Panc1 (cell line): ENCODE results near the gene CACNA2D4.

Experiments used
- CTCF ChIP-seq: fragments of 450-650 bp; IDR thresholded peaks from 2 replicates; pipeline ENCODE4 v1.5.1; 2017; ENCODE audit warnings: mild to moderate bottlenecking
- POLR2AphosphoS5 ChIP-seq: IDR thresholded peaks from 2 replicates; pipeline ENCODE4 v1.6.1; 2012; ENCODE audit warnings: mild to moderate bottlenecking, low read depth, low read length, moderate library complexity
- REST ChIP-seq, 2 experiments: IDR thresholded peaks; 2 replicates each; pipeline ENCODE4 v1.6.1; 2011 to 2012; ENCODE audit warnings: low read depth in 2 of 2, control low read depth in 1 of 2, low read length in 1 of 2, mild to moderate bottlenecking in 1 of 2, moderate library complexity in 1 of 2; ENCODE audit not compliant: insufficient read depth in 1 of 2

- no peak for TF ChIP-seq REST (IDR thresholded peaks at IDR 0.05; ENCODE audit: insufficient read depth in 1 of 2, low read depth in 2 of 2, low read length in 1 of 2)
- no peak for TF ChIP-seq CTCF
- TF ChIP-seq POLR2AphosphoS5, result no peak
Observed at GRCh38 chr12:1876086-1876485, 42.4 kb downstream of the CACNA2D4 start.
